SK-N-SH (cell line): Measurements from ENCODE around the gene YKT6. TPM values are rescaled to one million over a fixed set of nuclear protein-coding genes. Genes with fewer than 3 reads are reported as not detected.

Source experiments
- CTCF ChIA-PET: fragments of 300-600, 350-600 bp; formaldehyde crosslinking; extraction: SDS; loops from one replicate; lab custom pipeline; 2021; lab: Yijun Ruan, JAX
- POLR2A ChIA-PET: fragments of 350-600 bp; sonication (Branson Sonifier 250); formaldehyde crosslinking; extraction: SDS; loops from one replicate; lab custom pipeline; 2020; ENCODE audit warnings: antibody characterized with exemption, inconsistent platforms; lab: Yijun Ruan, JAX
- DNase-seq: peaks from one replicate; pipeline ENCODE4 v3.0.0; 2012
- H2AFZ ChIP-seq: fragments of 200-600 bp; sonication (generic); 2 replicates; pipeline ENCODE4 v1.8.1; 2016; ENCODE audit warnings: antibody characterized with exemption, mild to moderate bottlenecking, low read depth
- H3F3A ChIP-seq: fragments of 200-600 bp; sonication (generic); replicated peaks from 2 replicates; pipeline ENCODE3; 2016; ENCODE audit warnings: antibody characterized with exemption, mild to moderate bottlenecking; ENCODE audit not compliant: insufficient read depth
- H3K27ac ChIP-seq, 2 experiments: fragments of 200-500 bp in 1 of 2; fragments of 200-600 bp in 1 of 2; sonication (Bioruptor generic) in 1 of 2; sonication (generic), shearing (Covaris generic) in 1 of 2; 2 replicates each; pipeline versions ENCODE4 v1.5.1 to v1.6.1; 2014 to 2016; ENCODE audit warnings: low read depth in 2 of 2, inconsistent platforms in 1 of 2, low read length in 1 of 2, mild to moderate bottlenecking in 1 of 2, mixed read lengths in 1 of 2
- H3K27me3 ChIP-seq: fragments of 200-600 bp; sonication (generic), shearing (Covaris generic); 2 replicates; pipeline ENCODE4 v1.6.1; 2016; ENCODE audit warnings: mixed run types; ENCODE audit not compliant: insufficient read depth
- H3K36me3 ChIP-seq, 2 experiments: fragments of 200-500 bp in 1 of 2; fragments of 200-600 bp in 1 of 2; sonication (Bioruptor generic) in 1 of 2; sonication (generic) in 1 of 2; replicated peaks in 1 of 2; 2 replicates each; pipeline versions ENCODE3 to v1.5.1; 2014 to 2016; ENCODE audit warnings: low read length in 1 of 2, mild to moderate bottlenecking in 1 of 2; ENCODE audit not compliant: insufficient read depth in 2 of 2, control insufficient read depth in 1 of 2
- H3K4me1 ChIP-seq, 2 experiments: fragments of 200-500 bp in 1 of 2; fragments of 200-600 bp in 1 of 2; sonication (Bioruptor generic) in 1 of 2; sonication (generic), shearing (Covaris generic) in 1 of 2; 2 replicates each; pipeline versions ENCODE4 v1.5.1 to v1.6.1; 2014 to 2016; ENCODE audit warnings: low read depth in 1 of 2, low read length in 1 of 2, mixed run types in 1 of 2; ENCODE audit not compliant: insufficient read depth in 2 of 2, control insufficient read depth in 1 of 2
- H3K4me2 ChIP-seq: fragments of 200-600 bp; sonication (generic), shearing (Covaris generic); 2 replicates; pipeline ENCODE4 v1.6.1; 2017; ENCODE audit warnings: mixed run types
- H3K4me3 ChIP-seq, 2 experiments: fragments of 200-500 bp in 1 of 2; fragments of 200-600 bp in 1 of 2; sonication (Bioruptor generic) in 1 of 2; sonication (generic), shearing (Covaris generic) in 1 of 2; 2 replicates each; pipeline versions ENCODE4 v1.5.1 to v1.8.1; 2014 to 2016; ENCODE audit warnings: low read depth in 2 of 2, inconsistent platforms in 1 of 2, low read length in 1 of 2, mild to moderate bottlenecking in 1 of 2, mixed read lengths in 1 of 2, moderate library complexity in 1 of 2
- H3K79me2 ChIP-seq: fragments of 200-600 bp; sonication (generic); 2 replicates; pipeline ENCODE4 v1.8.1; 2017; ENCODE audit warnings: mild to moderate bottlenecking; ENCODE audit not compliant: insufficient read depth
- H3K9ac ChIP-seq: fragments of 200-600 bp; sonication (generic); 2 replicates; pipeline ENCODE4 v1.6.1; 2017; ENCODE audit warnings: mixed run types
- H3K9me2 ChIP-seq: fragments of 200-600 bp; sonication (generic); 2 replicates; pipeline ENCODE4 v1.6.1; 2017; ENCODE audit warnings: mixed run types
- H3K9me3 ChIP-seq: fragments of 200-600 bp; sonication (generic); 2 replicates; pipeline ENCODE4 v1.6.1; 2017; ENCODE audit warnings: mixed run types, mild to moderate bottlenecking, moderate library complexity
- H4K20me1 ChIP-seq: fragments of 200-600 bp; sonication (generic); 2 replicates; pipeline ENCODE4 v1.6.1; 2017; ENCODE audit warnings: mild to moderate bottlenecking, mixed run types; ENCODE audit not compliant: insufficient read depth
- ELF1 ChIP-seq: IDR thresholded peaks from 2 replicates; pipeline ENCODE4 v1.4.0; 2012
- EP300 ChIP-seq, 2 experiments: IDR thresholded peaks; 2 replicates each; pipeline versions ENCODE4 v1.4.0 to v1.6.1; 2012; ENCODE audit warnings: borderline replicate concordance in 1 of 2, low read depth in 1 of 2, low read length in 1 of 2
- EZH2phosphoT487 ChIP-seq: fragments of 200-600 bp; sonication (generic); IDR thresholded peaks from 2 replicates; pipeline ENCODE4 v1.6.1; 2017; ENCODE audit warnings: low read depth, mixed run types, mild to moderate bottlenecking, antibody characterized with exemption, moderate library complexity, borderline replicate concordance
- FOSL2 ChIP-seq: IDR thresholded peaks from 2 replicates; pipeline ENCODE4 v1.4.0; 2012; ENCODE audit warnings: low read depth, mild to moderate bottlenecking, moderate library complexity, borderline replicate concordance
- FOXM1 ChIP-seq: IDR thresholded peaks from 2 replicates; pipeline ENCODE4 v1.4.0; 2012; ENCODE audit warnings: low read depth, mild to moderate bottlenecking
- GABPA ChIP-seq: IDR thresholded peaks from 2 replicates; pipeline ENCODE4 v1.4.0; 2012; ENCODE audit warnings: low read depth, mild to moderate bottlenecking
- GATA2 ChIP-seq: sonication (generic); formaldehyde crosslinking; IDR thresholded peaks from 2 replicates; pipeline ENCODE4 v1.5.0; 2020; ENCODE audit warnings: mild to moderate bottlenecking, missing genetic modification reagents
- JUND ChIP-seq: IDR thresholded peaks from 2 replicates; pipeline ENCODE4 v1.4.0; 2012
- MXI1 ChIP-seq: IDR thresholded peaks from 2 replicates; pipeline ENCODE4 v1.6.1; 2012; ENCODE audit warnings: mild to moderate bottlenecking, low read depth, low read length, improper control_type of control experiment
- NRF1 ChIP-seq: IDR thresholded peaks from 2 replicates; pipeline ENCODE4 v1.6.1; 2012; ENCODE audit warnings: low read depth, mild to moderate bottlenecking, low read length
- POLR2AphosphoS5 ChIP-seq: IDR thresholded peaks from 2 replicates; pipeline ENCODE4 v1.6.1; 2012; ENCODE audit warnings: low read depth, low read length
- RXRA ChIP-seq: IDR thresholded peaks from 2 replicates; pipeline ENCODE4 v1.4.0; 2012; ENCODE audit warnings: low read depth, mild to moderate bottlenecking, borderline replicate concordance
- SMC3 ChIP-seq: IDR thresholded peaks from 2 replicates; pipeline ENCODE4 v1.6.1; 2012; ENCODE audit warnings: low read depth, low read length, improper control_type of control experiment
- TAF1 ChIP-seq: IDR thresholded peaks from 2 replicates; pipeline ENCODE4 v1.6.1; 2012; ENCODE audit warnings: low read depth, mild to moderate bottlenecking, low read length, moderate library complexity, borderline replicate concordance
- WGBS: methylation state at CpG from one replicate; pipeline ENCODE4 v1.1.6; 2017; ENCODE audit warnings: low lambda C conversion rate; 5-methylcytosine and 5-hydroxymethylcytosine counted together
- polyA plus RNA-seq, 3 experiments: library from polyadenylated mRNA; depleted of rRNA; stranded (reverse); fragments of >200 nt; gene quantifications; 2 replicates each; pipeline ENCODE4 v1.2.3, GENCODE V29; 2012
- TF ChIP-seq, protein P1 (sequence below): IDR thresholded peaks from 2 replicates; pipeline ENCODE4 v1.6.1; 2012; ENCODE audit warnings: mild to moderate bottlenecking, low read depth, low read length, moderate library complexity
- TF ChIP-seq, protein P2 (sequence below): IDR thresholded peaks from 2 replicates; pipeline ENCODE4 v1.4.0; 2012; ENCODE audit warnings: low read depth, borderline replicate concordance
- TF ChIP-seq, protein P3 (sequence below): IDR thresholded peaks from 2 replicates; pipeline ENCODE4; 2012

YKT6 gene
- polyA plus RNA-seq, 1 of the 3 experiments (the other 2 are of a cell fraction): 170 TPM

DNA sequence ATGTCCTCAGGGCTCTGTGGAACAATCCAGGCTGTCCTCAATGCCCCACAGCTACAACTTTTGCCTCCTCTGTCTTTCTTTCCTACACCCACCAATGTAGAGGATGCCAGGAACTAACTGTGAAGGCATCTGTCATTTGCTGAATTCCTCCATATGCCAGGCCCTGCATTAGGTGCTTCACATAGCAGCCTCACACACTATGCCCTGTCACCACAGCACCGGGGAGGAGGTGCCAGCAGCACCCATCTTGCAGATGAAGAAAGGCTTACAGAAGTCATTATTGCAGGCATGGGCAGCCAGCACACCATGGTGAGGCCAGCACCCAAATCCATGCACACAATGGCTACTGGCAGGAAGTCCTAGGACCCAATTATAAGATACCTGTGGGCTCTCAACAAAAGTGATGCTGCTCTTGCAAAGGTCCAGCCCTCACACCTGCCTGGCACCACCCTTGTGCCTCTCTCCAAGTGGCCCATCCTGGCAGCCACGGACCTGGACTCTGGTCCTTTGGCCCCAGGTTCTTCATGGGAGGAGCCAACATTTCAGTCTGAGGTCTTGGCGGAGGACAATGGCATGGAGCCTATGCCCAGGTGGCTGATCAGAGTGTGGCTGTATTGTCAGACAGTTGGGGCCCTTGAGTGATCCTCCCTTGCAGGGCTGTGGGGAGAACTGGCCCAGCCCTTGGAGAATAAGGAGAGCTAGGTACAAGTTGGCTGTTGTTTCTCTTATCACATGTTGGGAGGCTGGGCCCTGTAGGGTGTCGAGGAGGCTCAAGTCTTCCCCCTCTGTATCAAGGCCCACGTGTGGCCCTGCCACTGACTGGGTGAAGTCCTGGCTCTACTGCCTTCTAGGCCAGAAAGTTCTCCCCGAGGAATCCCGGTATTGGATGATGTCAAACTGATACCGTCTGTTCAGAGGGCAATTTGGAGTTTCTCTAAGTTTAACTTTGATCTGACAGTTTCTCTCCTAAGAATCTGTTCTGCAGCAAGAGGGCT is 45.3 kb upstream of the YKT6 start:
- DNase-seq: no peak
- TF ChIP-seq FOSL2 (no peak), TAF1 (no peak), NRF1 (no peak), GABPA (no peak), SMC3 (no peak), JUND (no peak), EZH2phosphoT487 (no peak), ELF1 (no peak), POLR2AphosphoS5 (no peak), MXI1 (no peak), FOXM1 (no peak), RXRA (no peak), GATA2 (CRISPR knock-in tag) (no peak), EP300 (IDR thresholded peaks at IDR 0.05; ENCODE audit: borderline replicate concordance in 1 of 2, low read depth in 1 of 2, low read length in 1 of 2) (no peak)
- TF ChIP-seq, protein P1, sequence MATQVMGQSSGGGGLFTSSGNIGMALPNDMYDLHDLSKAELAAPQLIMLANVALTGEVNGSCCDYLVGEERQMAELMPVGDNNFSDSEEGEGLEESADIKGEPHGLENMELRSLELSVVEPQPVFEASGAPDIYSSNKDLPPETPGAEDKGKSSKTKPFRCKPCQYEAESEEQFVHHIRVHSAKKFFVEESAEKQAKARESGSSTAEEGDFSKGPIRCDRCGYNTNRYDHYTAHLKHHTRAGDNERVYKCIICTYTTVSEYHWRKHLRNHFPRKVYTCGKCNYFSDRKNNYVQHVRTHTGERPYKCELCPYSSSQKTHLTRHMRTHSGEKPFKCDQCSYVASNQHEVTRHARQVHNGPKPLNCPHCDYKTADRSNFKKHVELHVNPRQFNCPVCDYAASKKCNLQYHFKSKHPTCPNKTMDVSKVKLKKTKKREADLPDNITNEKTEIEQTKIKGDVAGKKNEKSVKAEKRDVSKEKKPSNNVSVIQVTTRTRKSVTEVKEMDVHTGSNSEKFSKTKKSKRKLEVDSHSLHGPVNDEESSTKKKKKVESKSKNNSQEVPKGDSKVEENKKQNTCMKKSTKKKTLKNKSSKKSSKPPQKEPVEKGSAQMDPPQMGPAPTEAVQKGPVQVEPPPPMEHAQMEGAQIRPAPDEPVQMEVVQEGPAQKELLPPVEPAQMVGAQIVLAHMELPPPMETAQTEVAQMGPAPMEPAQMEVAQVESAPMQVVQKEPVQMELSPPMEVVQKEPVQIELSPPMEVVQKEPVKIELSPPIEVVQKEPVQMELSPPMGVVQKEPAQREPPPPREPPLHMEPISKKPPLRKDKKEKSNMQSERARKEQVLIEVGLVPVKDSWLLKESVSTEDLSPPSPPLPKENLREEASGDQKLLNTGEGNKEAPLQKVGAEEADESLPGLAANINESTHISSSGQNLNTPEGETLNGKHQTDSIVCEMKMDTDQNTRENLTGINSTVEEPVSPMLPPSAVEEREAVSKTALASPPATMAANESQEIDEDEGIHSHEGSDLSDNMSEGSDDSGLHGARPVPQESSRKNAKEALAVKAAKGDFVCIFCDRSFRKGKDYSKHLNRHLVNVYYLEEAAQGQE: no peak
- TF ChIP-seq, protein P2, sequence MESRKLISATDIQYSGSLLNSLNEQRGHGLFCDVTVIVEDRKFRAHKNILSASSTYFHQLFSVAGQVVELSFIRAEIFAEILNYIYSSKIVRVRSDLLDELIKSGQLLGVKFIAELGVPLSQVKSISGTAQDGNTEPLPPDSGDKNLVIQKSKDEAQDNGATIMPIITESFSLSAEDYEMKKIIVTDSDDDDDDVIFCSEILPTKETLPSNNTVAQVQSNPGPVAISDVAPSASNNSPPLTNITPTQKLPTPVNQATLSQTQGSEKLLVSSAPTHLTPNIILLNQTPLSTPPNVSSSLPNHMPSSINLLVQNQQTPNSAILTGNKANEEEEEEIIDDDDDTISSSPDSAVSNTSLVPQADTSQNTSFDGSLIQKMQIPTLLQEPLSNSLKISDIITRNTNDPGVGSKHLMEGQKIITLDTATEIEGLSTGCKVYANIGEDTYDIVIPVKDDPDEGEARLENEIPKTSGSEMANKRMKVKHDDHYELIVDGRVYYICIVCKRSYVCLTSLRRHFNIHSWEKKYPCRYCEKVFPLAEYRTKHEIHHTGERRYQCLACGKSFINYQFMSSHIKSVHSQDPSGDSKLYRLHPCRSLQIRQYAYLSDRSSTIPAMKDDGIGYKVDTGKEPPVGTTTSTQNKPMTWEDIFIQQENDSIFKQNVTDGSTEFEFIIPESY: no peak
- TF ChIP-seq, protein P3, sequence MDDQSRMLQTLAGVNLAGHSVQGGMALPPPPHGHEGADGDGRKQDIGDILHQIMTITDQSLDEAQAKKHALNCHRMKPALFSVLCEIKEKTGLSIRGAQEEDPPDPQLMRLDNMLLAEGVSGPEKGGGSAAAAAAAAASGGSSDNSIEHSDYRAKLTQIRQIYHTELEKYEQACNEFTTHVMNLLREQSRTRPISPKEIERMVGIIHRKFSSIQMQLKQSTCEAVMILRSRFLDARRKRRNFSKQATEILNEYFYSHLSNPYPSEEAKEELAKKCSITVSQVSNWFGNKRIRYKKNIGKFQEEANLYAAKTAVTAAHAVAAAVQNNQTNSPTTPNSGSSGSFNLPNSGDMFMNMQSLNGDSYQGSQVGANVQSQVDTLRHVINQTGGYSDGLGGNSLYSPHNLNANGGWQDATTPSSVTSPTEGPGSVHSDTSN: no peak
- Histone ChIP-seq H3K9me2 (no peaks in the 10 kb centered on the region), H3K79me2 (no peaks in the 10 kb centered on the region), H3K4me2 (no peak overlapping the region), H3K27ac (no peak overlapping the region), H3K36me3 (no peaks in the 10 kb centered on the region), H3K4me1 (peaks cover 0 to 28% of the 10 kb centered on the region in 2 experiments; a peak in 1 of 4 replicates), H3K4me3 (no peak overlapping the region), H3K9ac (no peak overlapping the region), H3K9me3 (no peaks in the 10 kb centered on the region), H4K20me1 (no peaks in the 10 kb centered on the region), H2AFZ (no peak overlapping the region), H3K27me3 (no peaks in the 10 kb centered on the region), H3F3A (no peaks in the 10 kb centered on the region)
- POLR2A ChIA-PET: no interaction called here
- CTCF ChIA-PET: interaction anchor here (1.6 kb wide), 1 partner anchor 83 kb away, joined by 5 read pairs; no protein-coding TSS in a partner anchor
- WGBS: 56% methylated on average over 6 of the region's 8 CpGs
